Thyroid gland (tissue), 4 donors: ENCODE data around the gene ASPG.

Experiments
- POLR2A ChIP-seq, 2 donors: fragments of 450-650 bp; IDR thresholded peaks; one replicate each; pipeline ENCODE4 v1.6.1; 2017; ENCODE audit warnings: antibody characterized with exemption in 2 of 2, mild to moderate bottlenecking in 2 of 2, moderate library complexity in 1 of 2
- TF ChIP-seq, protein P1 (sequence below), 6 experiments: fragments of 200-600 bp in 3 of 6; fragments of 450-650 bp in 3 of 6; sonication (generic) in 3 of 6; IDR thresholded peaks; one replicate each; pipeline ENCODE4 v1.5.1; 2016 to 2019; ENCODE audit warnings: antibody characterized with exemption in 6 of 6, mild to moderate bottlenecking in 2 of 6, inconsistent platforms in 1 of 6, moderate library complexity in 1 of 6

DNA sequence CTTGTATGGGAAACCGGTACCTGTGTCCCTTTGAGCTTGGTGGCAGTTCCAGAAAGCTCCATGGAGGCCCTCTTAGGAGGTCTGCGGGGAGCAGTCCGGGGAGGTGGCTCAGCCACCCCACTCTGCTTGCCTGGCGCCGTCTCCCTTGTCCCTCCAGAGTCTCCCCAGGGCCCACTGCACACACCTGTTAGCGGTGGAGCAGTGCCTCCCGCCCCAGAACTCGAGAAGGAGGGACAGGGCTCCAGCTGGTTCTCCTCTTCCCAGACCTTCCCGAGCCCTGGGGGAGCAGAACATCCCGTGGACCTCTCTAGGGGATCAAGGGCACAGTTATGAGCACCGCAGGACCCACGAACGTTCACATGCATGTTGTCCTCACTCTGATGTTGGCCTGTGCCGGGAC is 10.8 kb downstream of the ASPG start:
- TF ChIP-seq, protein P1, sequence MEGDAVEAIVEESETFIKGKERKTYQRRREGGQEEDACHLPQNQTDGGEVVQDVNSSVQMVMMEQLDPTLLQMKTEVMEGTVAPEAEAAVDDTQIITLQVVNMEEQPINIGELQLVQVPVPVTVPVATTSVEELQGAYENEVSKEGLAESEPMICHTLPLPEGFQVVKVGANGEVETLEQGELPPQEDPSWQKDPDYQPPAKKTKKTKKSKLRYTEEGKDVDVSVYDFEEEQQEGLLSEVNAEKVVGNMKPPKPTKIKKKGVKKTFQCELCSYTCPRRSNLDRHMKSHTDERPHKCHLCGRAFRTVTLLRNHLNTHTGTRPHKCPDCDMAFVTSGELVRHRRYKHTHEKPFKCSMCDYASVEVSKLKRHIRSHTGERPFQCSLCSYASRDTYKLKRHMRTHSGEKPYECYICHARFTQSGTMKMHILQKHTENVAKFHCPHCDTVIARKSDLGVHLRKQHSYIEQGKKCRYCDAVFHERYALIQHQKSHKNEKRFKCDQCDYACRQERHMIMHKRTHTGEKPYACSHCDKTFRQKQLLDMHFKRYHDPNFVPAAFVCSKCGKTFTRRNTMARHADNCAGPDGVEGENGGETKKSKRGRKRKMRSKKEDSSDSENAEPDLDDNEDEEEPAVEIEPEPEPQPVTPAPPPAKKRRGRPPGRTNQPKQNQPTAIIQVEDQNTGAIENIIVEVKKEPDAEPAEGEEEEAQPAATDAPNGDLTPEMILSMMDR (IDR thresholded peaks at IDR 0.05), result no peak
- TF ChIP-seq POLR2A (IDR thresholded peaks at IDR 0.05), result no peak
